Measurements from ENCODE around the gene CAB39.

Gene CAB39

DNA sequence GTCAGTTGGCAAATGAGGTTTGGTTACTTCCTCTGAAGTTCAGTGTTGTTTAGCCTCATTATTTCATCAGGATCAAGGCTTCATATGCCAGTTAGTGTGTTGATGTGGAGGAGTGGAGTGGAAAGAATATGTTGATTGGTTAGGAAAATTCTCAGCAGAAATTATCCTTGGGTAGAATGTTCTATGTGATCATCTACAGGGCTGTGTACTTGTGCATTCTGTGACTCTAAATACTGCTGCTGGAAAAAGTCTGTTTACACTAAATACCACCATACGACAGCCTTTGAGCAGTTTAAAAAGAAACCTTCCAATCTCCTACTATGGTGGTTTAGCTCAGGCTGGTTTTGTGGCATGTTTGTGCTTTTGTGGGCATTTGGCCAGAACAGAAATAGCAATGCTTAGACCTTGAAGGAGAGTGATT is 25.8 kb downstream of the CAB39 start:
- H3K4me3 ChIP-seq (ENCODE audit: low read depth, low read length), result no peak overlapping the region
- no peak for TF ChIP-seq CTCF (IDR thresholded peaks at IDR 0.05; ENCODE audit: low read depth, low read length)
- in situ Hi-C loops (cut with HindIII; ENCODE audit: low sequenced_read_pairs), result no loop called here
- DNase-seq (ENCODE audit: low read depth, low spot score), result peak; percentile 79

DNA sequence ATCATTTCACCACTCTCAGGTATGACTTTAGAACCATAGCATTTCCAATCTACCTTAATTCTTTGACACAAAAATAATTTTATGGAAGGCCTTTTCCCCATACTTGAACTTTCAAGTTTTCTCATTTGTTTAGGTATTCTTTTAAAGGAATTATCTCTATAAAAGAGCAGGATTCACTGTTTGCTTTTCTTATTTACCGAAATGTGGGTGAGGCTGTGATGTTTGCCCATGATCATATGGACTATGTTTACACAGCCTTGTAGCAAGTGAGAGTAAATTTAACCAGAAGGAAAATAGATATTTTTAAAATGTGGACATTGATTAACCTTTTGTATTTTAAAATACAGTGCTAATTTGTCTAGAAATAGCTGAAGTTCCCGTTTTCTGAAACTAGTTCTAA is 26.3 kb downstream of the CAB39 start:
- no peak for DNase-seq (ENCODE audit: low read depth, low spot score)
- H3K4me3 ChIP-seq (ENCODE audit: low read depth, low read length), result no peak overlapping the region
- TF ChIP-seq CTCF (IDR thresholded peaks at IDR 0.05; ENCODE audit: low read depth, low read length), result no peak
- in situ Hi-C loops (cut with HindIII; ENCODE audit: low sequenced_read_pairs), result no loop called here

DNA sequence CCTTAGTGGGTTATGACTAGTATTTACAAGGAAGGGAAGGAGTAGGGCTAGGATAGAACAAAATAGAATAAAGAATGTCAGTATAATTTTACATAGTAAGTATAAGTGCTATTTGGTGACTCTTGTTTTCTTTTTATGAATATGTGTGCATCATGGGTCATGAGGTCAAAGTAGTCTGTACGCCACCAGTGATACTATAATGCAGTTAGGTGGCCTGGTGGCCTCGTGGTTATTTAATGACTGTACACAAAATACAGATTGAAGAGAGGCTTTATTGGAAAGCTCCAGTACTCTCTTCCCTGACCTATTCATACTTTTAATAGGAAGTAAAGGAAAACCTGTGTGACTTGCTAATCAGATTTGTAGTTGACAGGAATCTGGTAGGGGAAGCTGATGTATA is 27.3 kb downstream of the CAB39 start:
- DNase-seq (ENCODE audit: low read depth, low spot score), result no peak
- no peak overlapping the region for H3K4me3 ChIP-seq (ENCODE audit: low read depth, low read length)
- TF ChIP-seq CTCF (IDR thresholded peaks at IDR 0.05; ENCODE audit: low read depth, low read length), result no peak
- in situ Hi-C loops (cut with HindIII; ENCODE audit: low sequenced_read_pairs), result no loop called here

DNA sequence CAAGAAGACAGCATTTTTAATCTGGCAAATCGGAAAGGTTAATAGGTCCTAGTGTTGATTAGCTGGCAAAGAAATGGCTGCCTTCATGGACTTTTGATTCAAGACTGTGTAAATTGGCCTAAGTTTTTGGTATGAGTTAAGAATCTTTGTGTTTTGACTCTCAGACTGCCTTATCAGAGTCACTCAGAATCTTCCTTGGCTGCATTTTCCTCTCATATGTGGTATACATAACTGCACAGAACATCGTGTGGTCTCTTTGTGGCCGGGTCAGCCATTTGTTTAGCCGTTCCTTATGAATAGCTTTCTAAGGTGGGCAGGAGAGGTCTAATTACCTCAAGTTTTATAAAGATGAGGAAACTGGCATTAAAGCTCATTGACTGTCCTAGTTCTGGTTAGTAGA is 30.1 kb downstream of the CAB39 start:
- DNase-seq (ENCODE audit: low read depth, low spot score), result no peak
- TF ChIP-seq CTCF (IDR thresholded peaks at IDR 0.05; ENCODE audit: low read depth, low read length), result no peak
- no peak overlapping the region for H3K4me3 ChIP-seq (ENCODE audit: low read depth, low read length)
- in situ Hi-C loops (cut with HindIII; ENCODE audit: low sequenced_read_pairs), result no loop called here

GRCh38 chr2:230746213-230746612 is 33.6 kb downstream of the CAB39 start:
- no peak for DNase-seq (ENCODE audit: low read depth, low spot score)
- in situ Hi-C loops (cut with HindIII; ENCODE audit: low sequenced_read_pairs), result no loop called here
- no peak for TF ChIP-seq CTCF (IDR thresholded peaks at IDR 0.05; ENCODE audit: low read depth, low read length)
- no peak overlapping the region for H3K4me3 ChIP-seq (ENCODE audit: low read depth, low read length)

- no peak for DNase-seq (ENCODE audit: low read depth, low spot score)
- in situ Hi-C loops (cut with HindIII; ENCODE audit: low sequenced_read_pairs), result no loop called here
- H3K4me3 ChIP-seq (ENCODE audit: low read depth, low read length), result no peak overlapping the region
- no peak for TF ChIP-seq CTCF (IDR thresholded peaks at IDR 0.05; ENCODE audit: low read depth, low read length)
These were observed 35.4 kb downstream of the CAB39 start for GRCh38 chr2:230748087-230748486.

- in situ Hi-C loops (cut with HindIII; ENCODE audit: low sequenced_read_pairs), result no loop called here
- no peak overlapping the region for H3K4me3 ChIP-seq (ENCODE audit: low read depth, low read length)
- peak; percentile 46 for DNase-seq (ENCODE audit: low read depth, low spot score)
- no peak for TF ChIP-seq CTCF (IDR thresholded peaks at IDR 0.05; ENCODE audit: low read depth, low read length)
These were observed 36.5 kb downstream of the CAB39 start for GRCh38 chr2:230749111-230749510.
